AG20443 (cell line): ENCODE results near the gene PTCD1.
A peak's percentile ranks its signal among the peaks of the same experiment; 100 is the strongest.

Source experiments
- DNase-seq: peaks from one replicate; pipeline ENCODE4 v3.0.0; 2012; ENCODE audit warnings: low spot score, mixed read lengths

Gene PTCD1

GRCh38 chr7:99438573-99439480, at the start of gene PTCD1, which contains the start of gene CPSF4:
Gene PTCD1 (minus strand): TSS chr7:99438798. CDS start chr7:99435242, 3,556 bp downstream.
Gene CPSF4 (plus strand): TSS chr7:99438943. CDS start chr7:99439083, 140 bp downstream.
- DNase-seq = peak; percentile 100

DNA sequence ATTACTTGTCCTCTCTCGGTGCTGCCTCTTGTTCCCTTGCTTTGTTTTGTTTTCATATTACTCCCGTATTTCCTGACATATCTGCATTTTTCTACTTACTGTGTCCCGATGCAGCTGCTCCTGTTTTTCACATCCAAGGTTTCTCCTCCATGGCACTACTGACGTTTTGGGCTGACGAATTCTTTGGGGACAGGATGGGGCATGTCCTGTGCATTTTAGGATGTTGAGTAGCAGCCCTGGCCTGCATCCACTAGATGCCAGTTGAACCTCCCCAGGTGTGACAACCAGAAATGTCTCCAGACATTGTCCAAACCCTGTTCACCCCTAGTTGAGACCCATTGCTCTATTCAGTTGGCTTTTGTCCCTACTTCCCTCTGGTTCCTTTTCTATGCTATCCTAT, 46.5 kb upstream of the PTCD1 start:
- no peak for DNase-seq

DNA sequence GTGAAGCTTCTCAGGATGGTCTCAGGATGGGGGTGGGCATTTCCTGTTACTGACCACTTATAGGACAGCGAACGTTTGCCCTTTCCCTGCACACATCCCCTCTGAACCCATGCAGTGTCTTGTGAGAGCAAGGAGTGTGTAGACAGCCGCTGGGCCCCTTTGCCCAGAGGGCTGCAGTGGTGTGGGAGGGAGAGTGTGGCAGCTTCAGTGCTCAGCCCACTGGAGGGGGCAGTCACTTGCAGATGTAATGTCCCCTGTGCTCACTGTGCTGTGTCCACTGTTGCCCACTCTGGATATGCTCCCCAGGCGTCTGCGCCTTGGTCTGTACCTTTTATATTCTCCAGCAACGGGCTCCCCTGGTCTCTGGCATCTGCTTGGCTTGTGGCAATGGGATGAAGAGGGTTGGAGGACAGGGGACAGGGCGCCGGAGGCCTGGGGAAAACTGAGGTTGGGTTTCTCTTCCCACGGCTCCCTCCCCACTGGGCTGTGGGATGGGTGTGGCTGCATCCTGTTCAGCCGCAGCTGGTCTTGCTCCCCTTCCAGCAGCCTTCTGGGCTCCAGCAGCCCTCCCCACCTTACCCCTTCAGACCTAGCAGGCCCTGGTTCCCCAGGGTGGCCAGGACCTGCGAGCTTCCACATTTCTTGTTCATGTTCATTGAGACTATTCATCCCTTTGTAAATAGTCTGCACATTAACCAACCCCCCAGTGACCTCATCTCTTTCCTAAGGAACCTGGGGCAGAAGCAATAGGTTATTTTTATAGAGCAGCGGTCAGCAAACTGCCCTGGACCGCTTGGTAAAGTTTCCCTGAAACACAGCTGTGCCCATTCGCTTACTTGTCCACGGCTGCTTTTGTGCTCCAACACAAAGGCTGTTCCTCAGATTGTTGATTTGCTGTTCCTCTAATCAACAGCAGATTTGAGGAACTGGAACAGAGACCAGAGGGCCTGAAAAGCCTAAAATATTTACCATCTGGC, 40.2 kb upstream of the PTCD1 start:
- DNase-seq = peak; percentile 59

DNA sequence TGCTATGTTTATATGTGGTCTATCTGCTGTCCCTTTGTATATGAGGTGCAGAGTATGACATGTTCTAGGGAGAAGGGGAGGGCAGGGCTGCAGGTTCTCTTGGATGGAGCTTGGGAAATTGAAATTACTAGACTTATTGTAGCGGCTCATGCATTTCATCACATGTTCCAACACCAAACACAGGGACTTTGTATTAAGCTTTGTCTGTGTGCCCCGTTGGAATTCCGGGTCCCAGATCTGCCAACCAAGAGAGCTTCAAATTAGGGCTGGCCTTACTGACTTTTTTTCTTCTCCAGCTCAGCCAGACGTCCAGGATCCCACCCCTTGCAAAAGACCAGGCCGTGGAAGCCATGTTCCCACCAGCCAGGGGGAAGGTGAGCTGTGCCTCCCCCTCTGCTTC, 37.5 kb upstream of the PTCD1 start:
- DNase-seq = no peak

GRCh38 chr7:99473315-99473596, 34.7 kb upstream of the PTCD1 start:
- DNase-seq = peak; percentile 72

DNA sequence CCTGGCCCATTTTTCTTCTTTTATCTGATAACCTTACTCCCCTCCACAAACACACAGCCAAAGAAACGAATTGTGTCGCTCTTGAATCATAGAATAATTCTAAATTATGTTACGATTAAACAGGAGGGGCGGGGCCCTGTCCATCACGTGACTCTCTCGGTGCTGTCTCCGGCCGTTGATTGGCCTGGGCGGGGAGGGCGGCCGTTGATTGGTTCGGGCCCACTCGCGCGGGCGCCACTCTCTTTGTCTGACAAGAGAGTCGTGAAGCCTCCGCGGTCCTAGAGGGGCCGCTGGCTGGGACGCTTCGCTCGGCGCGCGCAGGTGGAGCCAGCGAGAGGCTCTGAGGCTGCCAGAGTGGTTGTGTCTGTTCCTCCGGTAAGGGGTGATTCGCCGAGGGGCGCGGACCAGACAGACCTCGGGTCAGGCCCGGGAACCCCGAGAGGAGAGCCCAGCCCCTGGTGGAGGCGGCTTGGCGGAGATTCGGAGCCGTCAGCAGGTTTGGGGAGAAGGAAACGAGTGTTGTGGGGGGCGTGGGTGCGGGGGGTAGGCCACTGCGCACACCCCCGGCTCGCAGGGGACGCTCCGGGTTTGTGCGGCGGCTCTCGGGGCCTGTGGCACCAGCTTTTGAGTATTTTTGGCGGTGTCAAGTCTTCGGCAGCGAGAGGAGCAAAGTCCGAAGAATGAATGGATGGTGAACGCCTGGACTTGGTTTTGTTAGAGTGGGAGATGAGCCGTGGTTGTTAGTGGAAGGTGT, 34.1 kb upstream of the PTCD1 start, which contains the start of gene ZNF789:
Gene ZNF789 (plus strand): TSS at position 330 of the 754 bp plus-strand sequence. CDS start 3,567 bp downstream, outside the sequence.
- DNase-seq = peak; percentile 99

GRCh38 chr7:99469381-99470065, 30.9 kb upstream of the PTCD1 start:
- no peak for DNase-seq

DNA sequence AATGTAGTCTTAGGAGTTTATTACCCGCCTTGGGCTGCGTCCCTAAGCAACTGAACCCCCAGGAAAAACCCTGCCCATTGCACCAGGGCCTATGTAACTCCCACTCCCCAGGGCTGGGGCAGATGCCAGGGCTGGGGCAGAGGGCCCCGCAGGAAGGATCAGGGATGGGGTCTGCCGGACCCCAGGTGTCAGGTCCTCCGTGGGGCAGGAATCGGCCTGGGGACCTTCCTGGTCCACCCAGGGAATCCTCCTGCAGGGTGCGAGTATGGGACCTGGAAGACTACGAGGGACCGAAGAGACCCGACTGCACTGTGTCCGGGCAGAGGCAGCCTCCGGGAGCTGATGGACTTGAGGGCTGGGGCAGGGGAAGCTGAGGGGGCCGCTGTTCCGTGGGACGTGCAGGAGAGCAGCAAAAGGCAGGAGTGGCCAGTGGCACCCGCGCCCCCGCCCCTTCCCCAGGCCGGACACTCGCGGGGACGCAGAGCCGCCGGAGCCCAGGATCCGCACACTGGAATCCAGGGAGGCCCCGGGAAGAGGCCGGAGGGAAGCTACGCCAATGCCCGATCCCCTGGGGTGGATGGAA, 29.8 kb upstream of the PTCD1 start:
- DNase-seq = no peak

DNA sequence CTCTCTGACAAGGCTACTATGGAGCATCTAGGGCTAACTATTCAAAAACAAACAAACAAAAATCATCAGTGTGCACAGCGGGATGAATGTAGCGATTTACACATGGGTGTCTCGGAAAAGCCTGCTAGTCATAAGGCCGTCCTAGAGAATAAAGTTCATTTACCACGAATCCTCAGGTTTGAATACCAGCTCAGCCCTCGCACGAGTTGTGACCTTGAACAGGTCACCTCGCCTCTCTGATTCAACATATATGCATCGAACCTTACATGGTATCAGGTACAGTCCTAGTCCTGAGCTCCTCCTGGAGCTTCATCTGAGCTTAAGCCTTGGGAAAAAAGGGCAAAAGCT, 26.8 kb upstream of the PTCD1 start:
- DNase-seq = no peak

DNA sequence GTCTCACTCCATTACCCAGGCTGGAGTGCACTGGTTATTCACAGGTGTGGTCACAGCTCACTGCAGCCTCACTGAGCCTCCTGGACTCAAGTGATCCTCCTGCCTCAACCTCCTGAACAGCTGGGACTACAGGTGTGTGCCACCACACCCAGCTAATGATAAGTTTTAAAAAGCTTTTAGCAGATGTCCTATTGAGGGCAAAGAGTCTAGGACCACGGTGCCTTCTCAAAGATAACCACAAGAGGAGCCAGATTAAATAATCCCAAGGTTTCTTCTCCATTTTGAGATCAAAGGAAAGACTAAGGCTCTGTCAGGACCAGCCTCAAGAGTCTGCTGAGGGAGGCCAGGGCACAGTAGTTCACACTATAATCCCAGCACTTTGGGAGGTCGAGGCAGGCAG, 22.6 kb upstream of the PTCD1 start:
- DNase-seq = no peak

DNA sequence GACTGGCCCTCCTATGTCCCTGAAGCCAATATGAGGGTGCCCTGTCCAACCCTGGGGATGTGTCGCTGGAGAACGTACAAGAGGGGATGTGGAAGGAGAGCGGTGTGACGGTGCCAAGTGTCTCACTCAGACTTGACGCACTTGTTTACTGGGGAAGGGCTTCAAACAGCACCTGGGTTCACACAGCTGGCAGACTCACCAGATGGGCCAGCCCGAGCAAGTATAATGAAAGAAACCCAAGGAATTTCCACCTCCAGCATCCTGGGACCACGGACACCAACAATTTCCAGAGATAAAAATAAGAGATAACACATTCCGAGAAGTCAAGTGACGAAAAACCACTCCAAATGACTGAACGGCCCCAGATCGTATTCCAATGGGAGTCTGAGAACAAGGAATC, 22.1 kb upstream of the PTCD1 start:
- DNase-seq = no peak

GRCh38 chr7:99459087-99459486, 20.5 kb upstream of the PTCD1 start:
- peak; percentile 27 for DNase-seq

- peak; percentile 4 for DNase-seq
Measured at GRCh38 chr7:99457650-99458493, 19.3 kb upstream of the PTCD1 start.

DNA sequence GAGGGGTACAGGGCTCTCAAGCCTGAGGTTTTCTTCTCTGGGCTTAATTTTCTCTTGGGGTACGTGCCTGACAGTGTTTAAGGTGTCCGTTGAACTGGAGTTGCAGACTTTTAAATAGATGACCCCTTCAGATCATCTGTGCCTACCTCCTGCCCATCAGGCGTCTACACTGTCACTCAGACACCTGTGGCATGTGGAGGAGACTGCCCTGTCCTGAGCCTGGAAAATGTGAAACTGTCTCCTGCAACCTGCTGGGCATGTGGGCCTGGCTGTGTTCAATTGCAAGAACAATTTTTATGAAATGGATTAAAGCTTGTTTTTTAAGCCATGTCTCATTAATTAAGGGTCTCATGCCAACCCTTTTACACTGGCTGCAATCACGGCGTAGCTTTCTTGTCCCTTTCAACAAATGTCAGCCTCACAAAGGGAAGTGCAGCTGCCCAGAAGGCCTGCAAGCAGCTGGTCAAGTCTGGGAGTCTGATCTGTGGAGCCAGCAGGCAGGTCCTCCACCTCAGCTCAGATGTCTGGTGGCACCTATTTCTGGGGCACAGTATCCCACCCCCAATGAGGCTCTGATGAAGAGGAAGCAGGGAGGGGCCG, 18.6 kb upstream of the PTCD1 start:
- peak; percentile 2 for DNase-seq

DNA sequence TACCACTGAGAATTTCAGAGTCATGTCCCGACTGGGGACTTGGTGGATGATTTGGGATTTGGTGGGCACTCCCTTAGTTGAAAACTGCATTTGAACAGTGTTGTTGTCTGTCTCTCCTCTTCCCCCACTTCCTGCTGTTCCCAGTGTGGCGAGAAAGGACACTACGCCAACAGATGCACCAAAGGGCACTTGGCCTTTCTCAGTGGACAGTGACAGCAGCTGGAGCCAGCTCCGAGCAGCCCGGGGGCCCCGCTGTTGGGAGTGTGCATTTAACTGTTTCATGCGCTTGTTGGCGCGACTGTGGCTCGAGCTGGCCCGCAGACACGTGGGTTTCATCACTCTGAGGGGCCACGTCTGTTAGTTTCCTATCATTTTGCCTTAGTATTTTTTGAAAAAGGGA, 17.7 kb upstream of the PTCD1 start:
- DNase-seq = peak; percentile 4

DNA sequence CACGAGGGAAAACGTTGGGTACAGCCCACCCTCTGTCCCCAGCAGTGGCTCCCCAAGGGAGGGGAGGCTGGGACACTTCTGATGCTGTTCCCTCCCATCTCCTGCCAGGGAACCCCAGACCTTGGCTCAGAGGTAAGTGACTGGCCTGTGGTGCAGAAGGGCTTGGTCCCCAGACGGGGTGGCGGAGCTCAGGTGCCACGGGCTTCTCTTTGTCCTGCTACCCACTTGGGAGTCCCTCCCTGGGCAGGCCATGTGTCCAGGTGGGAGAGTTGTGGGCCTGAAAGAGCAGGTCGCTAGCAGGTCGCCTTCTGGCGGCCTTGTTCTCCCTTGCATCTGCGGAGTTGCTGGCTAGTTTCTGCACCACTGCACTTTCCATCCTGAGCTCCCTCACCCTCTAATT, 17.3 kb upstream of the PTCD1 start:
- peak; percentile 5 for DNase-seq

- DNase-seq = no peak
Measured at GRCh38 chr7:99453105-99453504, 14.5 kb upstream of the PTCD1 start.

- DNase-seq = no peak
Measured at GRCh38 chr7:99452541-99452940, 13.9 kb upstream of the PTCD1 start.

- no peak for DNase-seq
Measured at GRCh38 chr7:99451936-99452335, 13.3 kb upstream of the PTCD1 start.

- DNase-seq = no peak
Measured at GRCh38 chr7:99449326-99449725, 10.7 kb upstream of the PTCD1 start.
